ENCODE results near the gene PTPRT.

DNA sequence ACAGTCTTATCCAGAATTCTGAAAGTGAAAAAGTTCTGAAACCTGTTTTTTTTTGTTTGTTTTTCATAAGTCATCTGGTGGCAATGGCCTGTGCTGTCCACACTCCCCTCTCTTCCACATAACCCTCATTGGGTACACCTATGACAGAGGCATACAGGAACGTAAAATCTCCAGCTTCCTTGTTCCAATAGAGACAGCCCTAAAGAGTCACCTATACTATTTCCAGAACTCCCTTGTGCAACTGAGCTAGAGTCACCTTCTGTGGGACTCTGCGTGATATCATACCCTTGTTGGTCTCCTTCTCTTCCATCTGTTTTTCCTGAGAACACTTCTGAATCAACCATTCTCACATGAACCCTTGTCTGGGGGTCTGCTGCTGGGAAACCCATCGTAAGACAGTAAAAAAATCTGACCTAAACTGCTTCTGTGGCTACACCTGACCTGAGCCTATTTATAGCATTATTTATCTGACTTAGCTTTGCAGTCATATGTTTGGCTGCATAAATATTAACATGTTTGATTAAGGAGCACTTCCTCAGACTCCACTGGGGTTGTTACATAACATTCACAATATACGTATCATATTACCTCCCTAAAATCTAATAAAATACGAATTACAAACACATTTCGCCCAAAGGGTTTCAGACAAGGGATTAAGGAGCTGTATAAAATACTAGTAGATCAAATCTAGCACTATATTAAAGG is 151.9 kb downstream of the PTPRT start:
- TF ChIP-seq, protein P1, sequence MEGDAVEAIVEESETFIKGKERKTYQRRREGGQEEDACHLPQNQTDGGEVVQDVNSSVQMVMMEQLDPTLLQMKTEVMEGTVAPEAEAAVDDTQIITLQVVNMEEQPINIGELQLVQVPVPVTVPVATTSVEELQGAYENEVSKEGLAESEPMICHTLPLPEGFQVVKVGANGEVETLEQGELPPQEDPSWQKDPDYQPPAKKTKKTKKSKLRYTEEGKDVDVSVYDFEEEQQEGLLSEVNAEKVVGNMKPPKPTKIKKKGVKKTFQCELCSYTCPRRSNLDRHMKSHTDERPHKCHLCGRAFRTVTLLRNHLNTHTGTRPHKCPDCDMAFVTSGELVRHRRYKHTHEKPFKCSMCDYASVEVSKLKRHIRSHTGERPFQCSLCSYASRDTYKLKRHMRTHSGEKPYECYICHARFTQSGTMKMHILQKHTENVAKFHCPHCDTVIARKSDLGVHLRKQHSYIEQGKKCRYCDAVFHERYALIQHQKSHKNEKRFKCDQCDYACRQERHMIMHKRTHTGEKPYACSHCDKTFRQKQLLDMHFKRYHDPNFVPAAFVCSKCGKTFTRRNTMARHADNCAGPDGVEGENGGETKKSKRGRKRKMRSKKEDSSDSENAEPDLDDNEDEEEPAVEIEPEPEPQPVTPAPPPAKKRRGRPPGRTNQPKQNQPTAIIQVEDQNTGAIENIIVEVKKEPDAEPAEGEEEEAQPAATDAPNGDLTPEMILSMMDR (conservative IDR thresholded peaks at IDR 0.05 in 1 of 2, IDR thresholded peaks at IDR 0.05 in 1 of 2; ENCODE audit: low read depth in 1 of 2, low read length in 2 of 2), result no peak
- TF ChIP-seq EZH2 (IDR thresholded peaks at IDR 0.05; ENCODE audit: low read length, missing control alignments), result no peak
